ENCODE measurements around the gene OXER1.

OXER1 gene

DNA sequence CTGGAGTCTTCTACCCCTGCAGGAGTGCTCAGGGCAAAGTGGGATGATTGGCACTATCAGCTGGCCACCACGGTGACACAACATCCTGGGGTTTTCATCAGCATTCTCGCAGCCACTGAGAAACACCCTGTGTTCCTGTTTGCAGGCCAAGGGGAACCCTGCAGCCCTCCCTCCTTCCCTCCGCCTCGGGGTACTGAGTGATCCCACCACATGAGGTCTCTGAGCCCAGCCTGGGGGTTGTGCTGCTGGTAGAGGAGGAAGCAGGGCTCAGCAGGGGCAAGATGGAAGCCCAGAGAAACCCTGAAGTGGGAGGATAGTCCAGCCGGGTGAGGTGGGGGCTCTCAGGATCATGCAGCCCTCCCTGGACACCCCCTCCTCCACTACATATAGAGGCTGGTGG is at the start of gene OXER1:
Gene OXER1, minus strand, starts transcription at position 40 of the 400 bp plus-strand sequence. CDS start 73 bp downstream, outside the sequence.
- DNase-seq: peak; percentile 88

GRCh38 chr2:42812899-42813479 is 49.1 kb upstream of the OXER1 start:
- DNase-seq: peak; percentile 70

DNA sequence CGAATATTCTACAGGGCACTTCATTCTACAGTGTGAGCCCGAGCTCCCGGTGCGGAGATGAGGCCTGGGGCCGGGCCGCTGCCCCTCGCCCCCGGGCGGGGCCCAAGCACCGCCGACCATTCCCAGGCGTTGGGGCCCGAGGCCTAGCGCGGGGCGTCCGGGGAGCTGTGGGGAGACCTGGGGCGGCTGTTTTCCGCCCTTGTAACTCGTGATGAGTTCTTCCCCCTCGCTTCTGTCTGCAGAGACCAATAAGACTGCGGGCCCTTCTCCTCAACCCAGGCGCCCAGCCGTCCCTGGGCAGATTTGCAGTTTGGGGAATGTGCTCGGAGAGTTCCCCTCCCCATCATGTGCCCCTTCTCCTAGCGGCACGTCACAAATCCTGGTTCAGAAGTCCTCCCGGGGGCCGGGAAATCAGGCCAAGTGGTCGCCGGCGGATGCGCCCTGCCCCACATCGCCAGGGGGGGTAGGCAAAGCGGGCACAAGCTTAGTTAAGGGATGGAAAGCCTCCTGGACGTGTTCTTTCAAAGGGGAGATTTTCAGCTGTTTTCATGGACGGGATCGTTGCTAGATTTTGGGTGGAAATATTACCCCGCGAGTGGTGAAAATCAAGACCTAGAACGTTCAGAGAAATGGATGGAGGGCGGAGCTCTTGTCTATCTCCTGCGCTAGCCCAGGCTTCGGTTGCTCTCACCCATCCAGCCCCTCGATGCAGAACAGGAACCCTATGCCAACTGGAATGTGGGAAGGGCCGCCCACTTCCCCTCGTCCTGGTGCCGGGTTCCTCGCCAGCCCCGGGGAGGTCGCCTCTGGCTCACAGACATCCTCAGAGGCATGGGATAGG is 47.3 kb upstream of the OXER1 start:
- peak; percentile 73 for DNase-seq

DNA sequence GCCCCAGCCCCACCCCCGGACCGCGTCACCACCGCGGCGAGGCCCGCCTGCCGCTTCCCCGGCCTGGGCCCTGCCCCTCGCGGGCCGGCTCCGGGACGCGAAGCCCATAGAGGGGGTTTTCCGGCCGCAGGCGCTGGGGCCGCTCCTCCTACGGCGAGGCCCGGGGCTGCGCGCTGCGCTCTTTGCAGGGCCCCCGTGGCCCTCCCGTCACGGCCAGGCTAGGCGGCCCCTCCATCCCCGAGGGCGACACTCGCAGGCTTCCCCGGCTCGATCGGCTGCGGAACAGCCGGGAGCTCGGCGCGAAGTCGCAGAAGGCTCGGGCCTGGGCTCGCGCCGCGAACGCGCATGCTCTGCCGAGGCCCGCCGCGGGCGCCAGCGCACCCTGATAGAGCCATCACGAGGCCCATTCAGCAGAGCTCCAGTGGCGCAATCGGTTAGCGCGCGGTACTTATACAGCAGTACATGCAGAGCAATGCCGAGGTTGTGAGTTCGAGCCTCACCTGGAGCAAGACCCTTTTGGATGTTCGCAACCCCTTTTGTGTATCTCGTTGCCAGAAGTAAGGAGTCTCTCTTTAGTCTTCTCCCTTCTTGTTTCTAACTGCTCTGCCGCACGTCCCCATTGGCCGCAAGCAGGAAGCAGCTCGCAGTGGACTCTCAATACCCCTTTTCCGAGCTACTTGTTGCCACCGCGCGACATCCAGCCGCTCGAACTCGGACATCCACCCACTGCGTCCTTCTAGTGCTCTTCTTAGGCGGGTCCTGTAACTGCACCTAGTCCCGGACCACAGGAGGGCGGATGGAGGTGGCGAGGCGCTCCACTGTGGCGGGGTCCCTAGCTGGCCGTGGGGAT is 46.4 kb upstream of the OXER1 start:
- peak; percentile 96 for DNase-seq

GRCh38 chr2:42809819-42810120 is 45.8 kb upstream of the OXER1 start:
- peak; percentile 93 for DNase-seq

GRCh38 chr2:42809131-42809818 is 45.3 kb upstream of the OXER1 start:
- DNase-seq: no peak

- no peak for DNase-seq
Observed at GRCh38 chr2:42808301-42808700, 44.4 kb upstream of the OXER1 start.

- no peak for DNase-seq
Observed at GRCh38 chr2:42806786-42807185, 42.9 kb upstream of the OXER1 start.

- DNase-seq: no peak
Observed at GRCh38 chr2:42804891-42805290, 41.0 kb upstream of the OXER1 start.

GRCh38 chr2:42804338-42804737 is 40.4 kb upstream of the OXER1 start:
- DNase-seq: peak; percentile 74

DNA sequence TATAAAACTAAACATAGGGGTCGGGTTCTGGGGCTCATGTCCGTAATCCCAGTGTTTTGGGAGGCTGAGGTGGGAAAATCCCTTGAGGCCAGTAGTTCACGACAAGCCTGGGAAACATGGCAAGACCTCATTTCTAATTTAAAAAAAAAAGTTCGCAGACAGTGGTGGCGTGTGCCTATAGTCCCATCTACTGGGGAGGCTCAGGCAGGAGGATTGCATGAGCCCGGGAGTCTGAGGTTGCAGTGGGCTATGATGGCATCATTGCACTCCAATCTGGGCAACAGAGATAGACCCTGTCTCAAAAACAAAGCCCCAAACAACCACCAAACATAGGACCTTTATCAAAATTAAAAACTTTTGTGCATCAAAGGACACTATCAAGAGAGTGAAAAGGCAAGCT is 38.2 kb upstream of the OXER1 start:
- no peak for DNase-seq

GRCh38 chr2:42801381-42801780 is 37.4 kb upstream of the OXER1 start:
- no peak for DNase-seq

GRCh38 chr2:42800981-42801380 is 37.0 kb upstream of the OXER1 start:
- DNase-seq: no peak

- no peak for DNase-seq
Observed at GRCh38 chr2:42800461-42800962, 36.6 kb upstream of the OXER1 start.

- no peak for DNase-seq
Observed at GRCh38 chr2:42799881-42800280, 35.9 kb upstream of the OXER1 start.

GRCh38 chr2:42797281-42797680 is 33.3 kb upstream of the OXER1 start:
- no peak for DNase-seq

DNA sequence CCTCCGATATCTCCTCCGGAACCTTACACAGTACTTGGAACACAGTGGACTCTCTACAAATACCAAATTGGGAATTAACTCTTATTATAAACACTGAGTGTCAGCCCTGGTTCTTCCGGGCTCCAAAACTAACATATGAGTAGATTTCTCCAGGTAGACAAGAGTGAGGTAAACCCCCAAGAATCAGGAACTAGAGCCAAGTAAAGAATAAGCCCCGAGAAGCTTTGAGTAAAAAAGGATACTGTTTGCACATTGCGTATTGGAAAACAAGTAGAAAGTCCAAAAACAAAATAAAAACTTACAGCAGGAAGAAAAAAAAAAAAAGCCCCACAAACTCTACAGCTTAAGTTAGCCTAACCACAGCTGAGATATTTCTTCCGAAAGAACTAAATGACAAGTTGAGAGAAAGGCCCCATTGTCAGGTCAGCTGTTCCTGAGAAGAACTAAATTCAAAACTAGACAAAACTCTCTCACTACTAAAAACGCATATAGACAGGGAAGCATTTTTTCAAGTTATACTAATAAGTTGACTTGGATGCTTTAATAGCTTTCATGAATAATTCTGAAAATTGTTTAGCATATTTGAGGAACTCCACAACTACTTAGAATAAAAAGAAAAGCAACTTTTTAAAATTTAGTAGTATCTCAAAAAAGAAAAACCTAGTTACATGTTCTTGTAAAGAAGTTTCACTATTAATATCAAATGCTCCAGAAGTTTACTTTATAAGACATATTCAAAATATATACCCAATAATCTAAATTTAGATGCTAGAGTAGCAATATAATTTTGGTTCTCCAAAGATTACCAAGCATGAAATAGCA is 32.7 kb upstream of the OXER1 start:
- DNase-seq: no peak

GRCh38 chr2:42795841-42796301 is 31.9 kb upstream of the OXER1 start:
- DNase-seq: no peak

DNA sequence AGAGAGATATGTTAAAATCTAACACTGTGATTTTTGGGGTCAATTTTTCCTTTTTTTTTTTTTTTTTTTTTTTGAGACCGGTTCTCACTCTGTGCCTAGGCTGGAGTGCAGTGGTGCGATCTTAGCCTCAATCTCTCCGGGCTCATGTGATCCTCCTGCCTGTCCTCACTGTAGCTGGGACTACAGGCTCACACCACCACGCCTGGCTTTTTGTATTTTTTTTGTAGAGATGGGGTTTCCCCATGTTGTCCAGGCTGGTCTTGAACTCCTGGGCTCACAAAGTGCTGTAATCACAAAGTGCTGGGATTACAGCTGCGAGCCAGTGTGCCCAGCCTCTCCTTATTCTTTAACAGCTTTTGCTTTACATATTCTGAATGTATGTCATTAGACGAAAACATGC is 31.3 kb upstream of the OXER1 start:
- DNase-seq: no peak

GRCh38 chr2:42794271-42795046 is 30.5 kb upstream of the OXER1 start:
- DNase-seq: no peak

Data from hematopoietic multipotent progenitor cell treated with erythropoietin and hydrocortisone succinate and interleukin-3 and kit ligand, for 4 days (in vitro differentiated cells).